Right atrium auricular region (tissue), 2 donors: ENCODE measurements around the gene OR8K1. TPM values are rescaled to one million over a fixed set of nuclear protein-coding genes. Genes with fewer than 3 reads are reported as not detected.

Experiments
- total RNA-seq, 2 donors: library from RNA; depleted of rRNA; stranded (reverse); fragments of >200 nt; gene quantifications; one replicate each; pipeline ENCODE4 v1.1.0, GENCODE V29; 2016

The OR8K1 gene
- total RNA-seq, 2 donors from 2014 or later: not detected

Other genes starting within 250 kb of the OR8K1 start
- not detected for gene OR8H2, start 242.4 kb upstream of the OR8K1 start, total RNA-seq
- gene OR8H3, start 223.7 kb upstream of the OR8K1 start, total RNA-seq: not detected
- gene OR8J3, start 205.8 kb upstream of the OR8K1 start, total RNA-seq: not detected
- not detected for gene OR8K5, start 185.7 kb upstream of the OR8K1 start, total RNA-seq
- gene OR5J2, start 169.4 kb upstream of the OR8K1 start, total RNA-seq: not detected
- gene OR5T2, start 111.8 kb upstream of the OR8K1 start, total RNA-seq: not detected
- not detected for gene OR5T3, start 93.8 kb upstream of the OR8K1 start, total RNA-seq
- gene OR5T1, start 71.9 kb upstream of the OR8K1 start, total RNA-seq: not detected
- not detected for gene OR8H1, start 53.8 kb upstream of the OR8K1 start, total RNA-seq
- not detected for gene OR8K3, start 30.9 kb upstream of the OR8K1 start, total RNA-seq
- not detected for gene OR8J1, start 8.3 kb downstream of the OR8K1 start, total RNA-seq
- gene OR8U1, start 29.6 kb downstream of the OR8K1 start, total RNA-seq: not detected
- not detected for gene OR5AL1, start 66.7 kb downstream of the OR8K1 start, total RNA-seq
- not detected for gene OR5M3, start 127.3 kb downstream of the OR8K1 start, total RNA-seq
- not detected for gene OR5M8, start 145.3 kb downstream of the OR8K1 start, total RNA-seq
- not detected for gene OR5M11, start 197.2 kb downstream of the OR8K1 start, total RNA-seq
- not detected for gene OR5M10, start 231.7 kb downstream of the OR8K1 start, total RNA-seq